A673 (cell line): ENCODE measurements around the gene ARMH2. TPM values are rescaled to one million over a fixed set of nuclear protein-coding genes. Genes with fewer than 3 reads are reported as not detected.

Experiments used
- BruUV-seq: library from RNA; stranded (reverse); fragments of 400-500 nt; replicated peaks from 2 replicates; lab custom pipeline; 2021; lab: Mats Ljungman, UMichigan
- CTCF ChIA-PET: fragments of 300-600 bp; sonication (Branson Sonifier 250); formaldehyde crosslinking; loops from one replicate; lab custom pipeline; 2022; ENCODE audit warnings: antibody characterized with exemption; lab: Charles Lee
- POLR2A ChIA-PET: fragments of 300-600 bp; sonication (Branson Sonifier 250); formaldehyde crosslinking; loops from one replicate; lab custom pipeline; 2022; ENCODE audit warnings: antibody characterized with exemption; ENCODE audit not compliant: low non-redundant PET; lab: Charles Lee
- DNase-seq: peaks from one replicate; pipeline ENCODE4 v3.0.0-alpha.2; 2015; ENCODE audit warnings: low spot score
- H3K27ac ChIP-seq: fragments of 200-600 bp; sonication (generic); 2 replicates; pipeline ENCODE4 v1.5.1; 2016; ENCODE audit warnings: mixed run types, low read depth, mild to moderate bottlenecking, mixed read lengths, antibody characterized with exemption, low read length; ENCODE audit not compliant: poor library complexity, severe bottlenecking
- H3K27me3 ChIP-seq: fragments of 200-600 bp; sonication (generic); replicated peaks from 2 replicates; pipeline ENCODE4 v1.6.1; 2017; ENCODE audit warnings: mixed run types, low read depth, mild to moderate bottlenecking, mixed read lengths, antibody characterized with exemption, low read length; ENCODE audit not compliant: insufficient read depth, poor library complexity
- H3K36me3 ChIP-seq: fragments of 200-600 bp; sonication (generic); 2 replicates; pipeline ENCODE4 v1.6.1; 2016; ENCODE audit warnings: mixed run types, mild to moderate bottlenecking, mixed read lengths, antibody characterized with exemption, low read length; ENCODE audit not compliant: insufficient read depth, poor library complexity, severe bottlenecking
- H3K4me1 ChIP-seq: fragments of 200-600 bp; sonication (generic); 2 replicates; pipeline ENCODE4 v1.6.1; 2017; ENCODE audit warnings: mixed run types, mild to moderate bottlenecking, mixed read lengths, antibody characterized with exemption, low read length; ENCODE audit not compliant: insufficient read depth, poor library complexity, severe bottlenecking
- H3K4me3 ChIP-seq: fragments of 200-600 bp; sonication (generic); 2 replicates; pipeline ENCODE4 v1.5.1; 2016; ENCODE audit warnings: low read depth, mixed run types, mild to moderate bottlenecking, mixed read lengths, low read length; ENCODE audit not compliant: poor library complexity, severe bottlenecking
- H3K9me3 ChIP-seq: fragments of 200-600 bp; sonication (generic); 2 replicates; pipeline ENCODE4 v1.6.1; 2016; ENCODE audit warnings: mixed run types, low read depth, mild to moderate bottlenecking, mixed read lengths, antibody characterized with exemption, low read length; ENCODE audit not compliant: poor library complexity, severe bottlenecking
- EZH2 ChIP-seq: fragments of 200-600 bp; sonication (generic); IDR thresholded peaks from 2 replicates; pipeline ENCODE4 v1.6.1; 2017; ENCODE audit warnings: borderline replicate concordance, low read depth, mild to moderate bottlenecking, mixed read lengths, antibody characterized with exemption, low read length; ENCODE audit not compliant: poor library complexity, severe bottlenecking
- intact Hi-C: fragments of 100-400 bp; cut with micrococcal nuclease; formaldehyde crosslinking; loops from one replicate; pipeline ENCODE4 v1.10.0; 2022; ENCODE audit not compliant: unreplicated experiment
- total RNA-seq: library from RNA; stranded (reverse); gene quantifications from 2 replicates; pipeline ENCODE4 v1.2.3, GENCODE V29; 2021
- TF ChIP-seq, protein P1 (sequence below): fragments of 300-800, 200-600 bp; sonication (generic); conservative IDR thresholded peaks from 2 replicates; pipeline ENCODE4 v1.5.1; 2017; ENCODE audit warnings: low read depth, mild to moderate bottlenecking, antibody characterized with exemption, low read length, moderate library complexity, mixed read lengths

Gene ARMH2
- total RNA-seq, 1 experiment from 2014 or later: not detected

DNA sequence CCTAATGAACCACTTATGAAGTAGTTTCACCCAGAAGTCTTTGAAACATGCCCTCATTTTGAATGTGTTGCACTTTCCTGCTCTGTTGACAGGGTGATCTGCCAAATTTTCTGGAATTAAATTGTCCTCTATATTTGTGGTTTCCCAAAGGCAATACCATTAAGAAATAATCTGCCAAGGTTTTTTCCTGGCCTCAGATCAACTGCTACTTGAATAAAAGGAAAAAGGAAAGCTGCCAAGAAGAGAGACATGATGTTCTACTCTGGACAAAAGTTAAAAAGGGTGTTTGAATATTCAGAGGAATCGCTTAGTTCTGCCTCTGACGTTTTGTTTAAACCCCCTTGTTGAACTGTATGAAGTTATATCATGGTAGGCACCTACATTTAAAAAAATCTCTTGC, 37.4 kb upstream of the ARMH2 start:
- no peaks in the 10 kb centered on the region for H3K36me3 ChIP-seq
- H3K9me3 ChIP-seq: no peaks in the 10 kb centered on the region
- H3K4me1 ChIP-seq: peaks cover 3% of the 10 kb centered on the region
- H3K27ac ChIP-seq: no peak overlapping the region
- intact Hi-C loops: no loop called here
- DNase-seq: no peak
- no peak for TF ChIP-seq EZH2
- TF ChIP-seq, protein P1, sequence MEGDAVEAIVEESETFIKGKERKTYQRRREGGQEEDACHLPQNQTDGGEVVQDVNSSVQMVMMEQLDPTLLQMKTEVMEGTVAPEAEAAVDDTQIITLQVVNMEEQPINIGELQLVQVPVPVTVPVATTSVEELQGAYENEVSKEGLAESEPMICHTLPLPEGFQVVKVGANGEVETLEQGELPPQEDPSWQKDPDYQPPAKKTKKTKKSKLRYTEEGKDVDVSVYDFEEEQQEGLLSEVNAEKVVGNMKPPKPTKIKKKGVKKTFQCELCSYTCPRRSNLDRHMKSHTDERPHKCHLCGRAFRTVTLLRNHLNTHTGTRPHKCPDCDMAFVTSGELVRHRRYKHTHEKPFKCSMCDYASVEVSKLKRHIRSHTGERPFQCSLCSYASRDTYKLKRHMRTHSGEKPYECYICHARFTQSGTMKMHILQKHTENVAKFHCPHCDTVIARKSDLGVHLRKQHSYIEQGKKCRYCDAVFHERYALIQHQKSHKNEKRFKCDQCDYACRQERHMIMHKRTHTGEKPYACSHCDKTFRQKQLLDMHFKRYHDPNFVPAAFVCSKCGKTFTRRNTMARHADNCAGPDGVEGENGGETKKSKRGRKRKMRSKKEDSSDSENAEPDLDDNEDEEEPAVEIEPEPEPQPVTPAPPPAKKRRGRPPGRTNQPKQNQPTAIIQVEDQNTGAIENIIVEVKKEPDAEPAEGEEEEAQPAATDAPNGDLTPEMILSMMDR: no peak
- CTCF ChIA-PET: no interaction called here
- H3K4me3 ChIP-seq: no peak overlapping the region
- POLR2A ChIA-PET: no interaction called here
- BruUV-seq: no TSS peak
- no peaks in the 10 kb centered on the region for H3K27me3 ChIP-seq

DNA sequence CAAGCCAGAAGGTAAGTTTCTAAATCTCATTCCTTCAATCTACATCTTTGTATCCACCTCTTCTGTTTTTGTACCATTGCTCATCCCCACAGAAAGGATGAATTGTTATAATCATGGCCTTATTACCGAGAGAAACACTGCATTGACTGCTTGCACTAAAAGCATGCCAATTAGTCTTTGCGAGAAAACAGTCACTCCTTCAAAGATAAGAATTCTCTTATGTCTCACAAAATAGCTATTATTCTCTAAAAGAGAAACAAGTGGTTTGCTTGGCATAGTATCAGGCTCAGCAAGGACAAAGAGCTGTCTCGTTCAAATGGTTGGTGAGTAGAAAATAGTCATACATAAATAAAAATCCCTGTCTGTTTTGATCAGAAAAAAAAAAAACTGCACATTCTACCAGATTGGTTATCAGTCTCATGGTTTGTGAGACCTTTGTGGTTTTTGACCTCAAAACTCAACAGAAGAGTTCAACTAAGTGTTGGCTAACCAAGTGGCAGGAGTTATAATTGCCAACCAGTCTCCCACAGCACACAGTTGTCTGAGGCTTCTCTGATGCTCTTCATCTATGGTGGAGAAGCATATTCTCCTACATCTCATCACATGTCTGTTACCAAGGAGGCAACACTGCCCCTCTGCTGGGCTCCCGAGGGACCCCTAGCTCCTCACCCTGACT, 35.1 kb upstream of the ARMH2 start:
- H3K27me3 ChIP-seq: no peaks in the 10 kb centered on the region
- BruUV-seq: no TSS peak
- peaks cover 3% of the 10 kb centered on the region for H3K4me1 ChIP-seq
- no peaks in the 10 kb centered on the region for H3K9me3 ChIP-seq
- no peak for DNase-seq
- POLR2A ChIA-PET: no interaction called here
- no peak overlapping the region for H3K4me3 ChIP-seq
- TF ChIP-seq EZH2: no peak
- TF ChIP-seq, protein P1: no peak
- H3K27ac ChIP-seq: no peak overlapping the region
- CTCF ChIA-PET: no interaction called here
- intact Hi-C loops: no loop called here
- no peaks in the 10 kb centered on the region for H3K36me3 ChIP-seq

DNA sequence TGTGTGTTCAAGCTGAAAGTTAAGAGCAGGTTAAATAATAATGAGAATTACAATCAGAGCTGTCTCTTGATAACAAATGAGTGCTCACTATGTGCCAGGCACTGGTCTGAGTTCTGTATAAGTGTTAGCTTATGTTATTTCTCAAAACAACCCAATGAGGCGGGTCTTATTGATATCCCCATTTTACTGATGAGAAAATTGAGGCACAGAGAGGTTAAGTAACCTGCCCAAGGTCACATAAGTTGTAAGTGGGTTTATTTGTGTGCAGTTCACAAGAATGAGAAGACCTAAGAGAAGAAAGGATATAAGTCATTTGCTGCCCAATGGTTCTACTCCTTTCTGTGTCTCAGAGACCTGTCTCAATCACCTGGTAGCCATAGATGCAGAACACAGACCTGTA, 34.1 kb upstream of the ARMH2 start:
- no peak overlapping the region for H3K27ac ChIP-seq
- ChIA-PET POLR2A (no interaction called here), CTCF (no interaction called here)
- TF ChIP-seq EZH2: no peak
- TF ChIP-seq, protein P1: no peak
- no peaks in the 10 kb centered on the region for H3K27me3 ChIP-seq
- intact Hi-C loops: no loop called here
- peaks cover 3% of the 10 kb centered on the region for H3K4me1 ChIP-seq
- H3K36me3 ChIP-seq: no peaks in the 10 kb centered on the region
- no peak overlapping the region for H3K4me3 ChIP-seq
- BruUV-seq: no TSS peak
- no peak for DNase-seq
- H3K9me3 ChIP-seq: no peaks in the 10 kb centered on the region
